ENCODE measurements around the gene ETV5.
A peak's percentile ranks its signal among the peaks of the same experiment; 100 is the strongest.
"Not testable (repeated sequence)": the region's sequence is repeated elsewhere in the genome, so short reads cannot be mapped to it uniquely, and the experiment has no call there.

The ETV5 gene

DNA sequence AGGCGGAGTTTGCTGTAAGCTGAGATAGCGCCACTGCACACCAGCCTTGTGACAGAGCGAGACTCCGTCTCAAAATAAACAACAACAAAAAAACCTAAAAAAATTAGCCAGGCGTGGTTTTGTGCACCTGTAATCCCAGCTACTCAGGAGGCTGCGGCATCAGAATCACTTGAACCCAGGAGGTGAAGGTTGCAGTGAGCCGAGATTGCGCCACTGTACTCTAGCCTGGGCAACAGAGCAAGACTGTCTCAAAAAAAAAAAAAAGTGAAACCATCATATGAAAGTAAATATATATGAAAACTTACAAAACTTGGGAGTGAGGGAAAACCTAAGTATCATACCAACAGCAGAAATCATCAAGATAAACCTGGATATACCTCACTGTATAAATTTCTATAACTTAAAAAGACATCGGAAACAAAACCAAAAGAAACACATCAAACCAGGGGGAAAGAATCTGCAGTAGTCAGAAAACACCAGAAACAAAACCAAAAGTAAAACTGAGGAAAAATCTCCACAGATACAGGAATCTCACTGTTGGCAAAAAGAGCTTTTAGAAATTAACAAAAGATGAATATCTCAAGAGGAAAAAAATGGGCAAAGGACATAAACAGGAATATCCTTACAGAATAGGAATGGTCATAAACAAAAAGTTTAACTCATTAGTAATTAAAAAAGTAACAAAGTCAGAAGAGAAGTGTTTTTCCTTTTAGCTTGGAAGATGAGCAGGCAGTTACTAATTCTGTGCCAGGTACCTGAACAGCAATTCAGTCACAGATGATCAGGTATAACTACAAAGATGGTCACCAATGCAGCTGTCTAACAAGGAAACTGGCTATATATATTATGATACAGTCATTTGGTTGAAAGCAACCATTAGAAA is 41.3 kb downstream of the ETV5 start:
- DNase-seq (ENCODE audit: low spot score) = no peak

DNA sequence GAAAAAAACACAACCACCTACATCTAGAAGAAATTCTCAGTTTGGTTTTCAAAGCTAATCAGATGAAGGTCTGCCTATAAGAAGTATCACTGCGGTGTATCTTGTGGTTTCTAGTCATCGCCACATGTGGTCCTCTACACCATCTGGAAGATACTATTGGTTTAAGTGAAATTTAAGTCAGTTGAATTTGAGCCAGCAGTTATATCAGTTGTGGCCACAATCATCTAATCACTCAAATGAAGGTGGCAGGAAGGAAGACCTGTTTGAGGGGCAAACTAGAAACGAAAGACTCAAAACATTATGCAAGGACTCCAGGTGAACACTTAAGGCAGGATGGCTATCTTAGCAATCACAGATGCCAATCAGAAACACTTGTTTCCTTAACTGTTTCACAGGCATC is 48.7 kb downstream of the ETV5 start:
- no peak for DNase-seq (ENCODE audit: low spot score)

DNA sequence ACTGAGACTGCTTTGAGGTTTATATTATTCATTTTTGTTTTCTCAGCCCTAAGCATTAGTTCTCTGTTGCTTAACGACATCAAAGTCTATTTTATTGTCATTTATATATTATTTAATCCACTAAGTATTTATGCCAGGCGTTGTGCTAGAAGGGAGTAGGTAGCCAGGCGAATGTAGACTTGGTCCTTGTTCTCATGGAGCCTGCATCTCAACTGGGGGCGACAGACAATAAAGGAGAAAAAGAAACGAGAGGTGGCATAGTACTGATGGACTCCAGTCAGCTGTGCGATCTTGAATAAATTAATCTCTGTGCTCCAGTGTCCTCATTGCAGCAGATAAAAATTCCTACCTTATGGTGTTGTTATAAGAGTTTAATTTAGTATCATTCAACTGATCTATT is 49.7 kb downstream of the ETV5 start:
- no peak for DNase-seq (ENCODE audit: low spot score)

DNA sequence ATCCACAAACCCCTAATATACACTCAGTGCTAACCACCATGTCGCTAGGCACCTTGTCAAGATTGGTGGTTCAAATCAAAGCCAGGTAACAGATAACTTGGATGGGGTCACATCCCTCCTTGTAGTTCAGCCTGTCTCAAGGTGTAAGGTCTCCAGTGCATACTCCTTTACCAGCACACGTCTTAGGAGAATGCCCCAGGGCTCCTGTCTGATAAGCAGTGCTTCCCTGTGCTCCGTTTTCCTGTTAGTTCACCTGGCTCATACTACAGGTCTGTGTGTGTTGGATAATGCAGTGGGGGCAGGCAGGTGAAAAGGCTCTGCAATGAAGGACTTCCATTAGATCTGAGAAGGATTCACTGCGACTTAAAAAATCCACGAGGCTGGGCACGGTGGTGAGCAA is 50.7 kb downstream of the ETV5 start:
- DNase-seq (ENCODE audit: low spot score) = no peak

DNA sequence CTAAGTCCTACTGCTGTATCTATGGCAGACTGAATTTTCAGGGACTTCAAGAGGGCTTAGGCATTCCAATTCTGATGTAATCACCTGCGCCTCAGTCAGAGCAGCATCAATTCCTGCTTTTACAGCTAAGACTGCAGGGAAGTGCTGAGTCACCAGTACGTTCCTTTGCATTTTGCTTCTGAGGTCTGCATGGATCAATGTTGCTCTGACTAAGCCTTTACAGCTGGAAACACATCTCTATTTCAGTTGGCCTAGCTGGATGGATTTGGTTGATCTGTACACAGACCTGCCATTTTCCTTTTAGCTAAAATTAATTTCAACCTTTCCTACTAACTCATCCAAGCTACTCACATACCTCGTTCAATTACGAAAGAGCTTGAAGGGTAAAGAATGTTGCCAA is 51.3 kb downstream of the ETV5 start:
- peak; percentile 32 for DNase-seq (ENCODE audit: low spot score)

DNA sequence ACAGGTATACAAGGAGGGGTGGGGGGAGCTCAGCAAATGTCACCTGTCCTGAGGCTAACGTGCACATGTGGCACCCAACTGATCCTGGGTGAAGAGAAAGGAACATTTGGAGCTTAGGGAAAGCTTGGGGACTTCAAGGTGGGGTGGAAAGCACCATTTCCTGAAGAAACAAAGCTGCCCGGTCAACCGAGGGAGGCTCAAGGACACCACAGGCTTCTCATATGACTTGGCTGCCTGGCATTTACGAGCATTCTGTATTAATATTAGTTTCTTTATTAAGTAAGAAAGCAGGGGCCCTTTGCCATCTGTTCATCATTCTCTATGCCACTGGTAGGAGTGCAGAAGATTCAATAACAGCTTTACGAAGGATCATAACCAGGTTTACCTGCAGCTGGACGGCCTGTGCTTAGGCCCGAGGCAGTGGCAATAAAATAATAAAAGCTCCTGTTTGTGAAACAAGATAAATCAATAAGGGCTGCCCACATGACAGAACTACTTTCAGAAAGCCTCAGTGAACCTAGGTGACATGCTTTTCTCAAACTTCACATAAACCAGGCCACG is 54.0 kb downstream of the ETV5 start:
- DNase-seq (ENCODE audit: low spot score) = no peak

DNA sequence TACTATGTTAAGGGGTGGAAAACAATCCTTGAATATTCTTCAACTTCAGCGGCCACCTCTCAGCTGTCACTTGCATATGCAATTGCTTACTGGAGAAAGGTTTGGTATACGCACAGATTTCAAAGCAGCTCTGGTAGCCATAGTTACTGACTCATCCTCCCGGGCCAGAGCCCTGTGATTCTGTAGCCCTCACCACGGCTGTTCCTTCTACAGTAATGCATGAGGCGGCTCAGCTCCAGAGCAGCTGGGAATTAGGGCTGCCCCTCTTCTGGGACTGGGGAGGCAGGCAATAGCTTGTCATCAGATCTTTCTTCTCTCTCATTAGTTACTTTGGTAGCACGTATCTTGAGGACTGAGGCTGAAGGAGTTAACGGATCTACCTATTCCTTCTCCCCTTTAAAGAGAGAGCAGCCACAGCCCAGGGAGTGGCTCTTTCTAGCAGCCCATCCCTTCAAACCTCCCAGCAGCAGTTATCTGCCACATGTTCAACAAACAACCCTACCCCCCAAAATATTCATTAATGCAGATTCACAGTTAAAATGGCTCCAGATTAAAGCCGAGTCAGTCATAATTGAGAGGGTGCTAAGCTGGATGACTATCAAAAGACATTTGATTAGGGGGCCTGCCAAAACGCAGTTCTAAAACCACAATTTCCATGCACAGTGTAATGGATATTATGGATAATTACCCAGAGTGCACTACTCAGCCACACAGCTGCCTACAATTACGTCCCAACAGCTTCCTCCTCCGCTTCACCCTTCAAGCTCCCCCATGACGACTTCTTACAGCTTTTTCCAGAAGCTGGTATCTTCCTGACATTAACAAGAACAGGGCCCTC is 54.7 kb downstream of the ETV5 start:
- DNase-seq (ENCODE audit: low spot score) = peak; percentile 21

DNA sequence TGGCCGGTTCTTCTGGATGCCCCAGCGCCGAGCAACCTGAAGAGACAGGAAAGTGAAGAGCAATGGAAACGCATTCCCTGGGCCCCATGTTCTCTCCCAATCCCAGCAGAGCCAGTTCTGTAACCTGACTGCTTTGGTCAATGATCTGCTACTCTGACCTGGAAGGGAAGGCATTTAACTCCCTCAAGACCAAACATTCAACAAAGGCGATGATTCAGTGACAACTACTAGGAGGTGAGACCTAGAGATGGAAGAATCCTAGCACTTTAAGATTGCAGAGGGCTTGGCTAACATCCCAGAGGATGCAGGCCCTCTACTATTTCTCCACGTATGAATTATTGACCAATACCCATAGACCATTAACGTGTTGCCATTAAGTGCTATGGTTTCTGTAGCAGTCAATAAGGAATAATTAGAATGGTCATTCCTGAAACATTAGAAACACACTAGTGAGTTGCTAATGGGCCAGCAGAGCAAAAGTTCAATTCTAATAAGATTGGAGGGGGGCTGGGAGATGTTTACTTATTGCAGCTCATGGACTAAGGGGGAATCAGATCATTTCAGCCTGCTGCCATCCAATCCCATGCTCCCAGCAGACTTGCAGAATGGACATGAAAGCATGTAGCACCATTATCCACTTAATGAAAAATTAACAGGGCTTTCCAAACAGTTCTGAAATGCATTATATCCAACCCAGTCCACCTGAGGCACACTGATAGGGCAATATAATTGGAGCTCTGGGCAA is 56.6 kb downstream of the ETV5 start:
- no peak for DNase-seq (ENCODE audit: low spot score)

DNA sequence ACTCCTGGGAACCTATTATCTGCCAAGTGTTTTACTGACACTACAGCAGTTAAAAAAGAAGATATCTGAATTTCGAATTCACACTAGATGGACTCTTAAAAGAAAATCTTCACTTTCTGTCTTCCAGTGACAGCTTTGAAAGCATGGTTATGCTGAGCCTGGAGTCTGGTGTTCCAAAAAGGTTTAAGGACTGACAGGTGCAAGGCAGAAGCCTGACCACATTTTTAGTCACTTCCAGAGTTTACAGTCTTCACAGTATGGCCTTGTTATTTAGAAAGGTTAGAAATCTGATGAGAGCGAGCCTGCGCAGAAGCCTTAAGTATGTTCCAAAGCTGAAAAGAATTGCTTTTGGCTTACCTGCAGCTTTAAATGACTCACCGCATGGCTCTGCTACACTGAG is 59.9 kb downstream of the ETV5 start:
- no peak for DNase-seq (ENCODE audit: low spot score)

DNA sequence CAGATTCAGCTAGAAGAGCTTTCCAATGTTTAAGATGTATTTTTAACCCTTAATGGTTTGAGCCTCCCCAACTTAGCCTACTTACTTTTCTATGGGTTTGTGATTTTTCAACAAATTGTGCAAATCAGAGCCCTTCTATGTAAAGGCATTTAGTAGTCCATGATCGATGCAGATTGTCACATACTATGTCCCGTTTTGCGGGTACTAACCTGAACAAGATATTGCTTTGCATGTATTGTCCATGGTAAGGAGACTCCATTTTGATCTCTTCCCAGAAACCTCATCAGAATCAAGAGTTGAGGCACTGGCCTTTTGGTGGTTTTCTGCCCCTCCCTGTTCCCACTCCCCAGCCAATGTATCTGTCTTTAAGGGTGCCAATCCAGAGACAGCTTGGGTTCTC is 60.8 kb downstream of the ETV5 start:
- no peak for DNase-seq (ENCODE audit: low spot score)

DNA sequence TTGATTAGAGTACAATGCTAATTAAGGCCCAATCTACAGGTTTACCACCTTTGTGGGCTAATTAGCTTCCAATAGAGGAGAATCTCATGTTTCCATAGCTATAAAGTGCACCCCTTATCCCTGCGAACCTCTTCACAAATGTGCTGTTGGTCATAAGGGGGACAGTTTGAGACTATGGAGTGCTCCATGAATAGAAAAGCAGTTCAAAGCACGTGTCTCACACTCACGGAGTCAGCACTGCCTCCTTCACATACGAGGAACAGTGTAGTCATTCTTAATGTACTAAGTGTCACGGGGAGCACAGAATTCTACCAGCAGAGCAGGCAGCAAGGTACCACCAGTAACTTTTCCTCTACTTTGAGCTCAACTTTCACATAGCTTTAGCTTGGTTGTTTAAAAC is 62.1 kb downstream of the ETV5 start:
- no peak for DNase-seq (ENCODE audit: low spot score)

DNA sequence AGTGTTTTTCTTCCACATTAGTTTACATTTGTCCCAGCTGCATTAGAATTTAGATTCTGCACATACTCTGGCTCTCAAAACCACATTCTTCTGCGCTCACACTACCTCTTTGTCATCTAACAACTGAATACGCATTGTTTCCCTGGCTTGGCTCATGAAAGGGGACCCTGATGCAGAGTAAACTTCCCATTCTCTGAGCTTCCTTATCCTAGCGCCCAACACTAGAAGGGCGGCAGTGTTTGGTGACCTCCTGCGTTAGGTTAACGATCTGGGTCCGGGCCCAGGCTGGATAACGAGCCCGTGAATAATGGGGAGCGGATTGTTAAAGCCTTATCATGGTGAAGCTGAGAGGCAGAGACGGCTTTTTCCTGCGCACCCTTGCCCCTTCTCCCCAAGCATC is 63.9 kb downstream of the ETV5 start:
- no peak for DNase-seq (ENCODE audit: low spot score)

DNA sequence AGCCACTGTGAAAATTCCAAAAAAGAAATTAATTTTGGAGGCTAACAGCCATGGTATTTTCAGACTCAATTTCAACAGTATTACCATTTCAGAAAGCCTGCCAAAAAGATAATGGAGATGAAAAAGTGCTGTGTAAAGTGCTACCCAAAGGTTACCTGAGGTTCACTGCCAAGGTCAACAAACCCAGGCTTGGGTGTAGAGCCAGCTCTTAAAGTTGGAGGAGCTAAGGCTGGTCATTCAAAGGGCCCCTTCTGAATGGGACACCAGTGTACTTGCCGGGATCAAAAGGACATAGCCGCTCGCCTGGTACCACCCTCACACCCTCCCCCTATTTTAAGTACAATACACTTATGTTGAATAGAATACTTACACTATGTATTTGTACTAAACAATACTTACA is 64.5 kb downstream of the ETV5 start:
- no peak for DNase-seq (ENCODE audit: low spot score)

DNA sequence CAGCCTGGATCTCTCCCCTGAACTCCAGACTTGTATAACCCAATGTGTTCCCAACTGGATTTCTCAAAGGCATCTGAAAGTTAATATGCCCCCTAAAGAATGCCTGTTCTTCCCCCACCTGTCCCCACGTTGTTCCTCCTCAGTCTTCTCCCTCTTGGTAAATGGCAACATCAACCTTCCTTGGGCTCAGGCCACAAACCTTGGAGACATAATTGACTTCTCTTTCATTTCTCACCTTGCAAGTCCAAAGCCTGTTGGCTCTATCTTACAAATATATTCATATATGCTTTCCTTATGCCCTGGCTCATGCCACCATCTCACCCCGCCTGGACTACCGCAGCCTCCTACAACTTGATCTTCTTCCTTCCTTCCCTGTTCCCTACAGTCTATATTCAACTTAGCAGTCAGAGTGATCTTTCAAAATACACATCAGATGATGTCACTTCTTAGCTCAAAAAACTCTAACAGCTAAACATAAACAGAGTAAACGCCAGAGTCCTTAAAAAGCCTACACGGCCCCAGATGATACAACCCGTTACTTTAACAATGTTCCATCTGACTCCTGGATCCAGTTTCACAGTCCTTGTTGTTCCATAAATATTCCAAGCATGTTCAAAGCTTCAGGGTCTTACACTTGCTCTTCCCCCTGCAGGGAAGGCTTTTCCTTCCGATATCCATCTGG is 66.2 kb downstream of the ETV5 start:
- DNase-seq (ENCODE audit: low spot score) = no peak

DNA sequence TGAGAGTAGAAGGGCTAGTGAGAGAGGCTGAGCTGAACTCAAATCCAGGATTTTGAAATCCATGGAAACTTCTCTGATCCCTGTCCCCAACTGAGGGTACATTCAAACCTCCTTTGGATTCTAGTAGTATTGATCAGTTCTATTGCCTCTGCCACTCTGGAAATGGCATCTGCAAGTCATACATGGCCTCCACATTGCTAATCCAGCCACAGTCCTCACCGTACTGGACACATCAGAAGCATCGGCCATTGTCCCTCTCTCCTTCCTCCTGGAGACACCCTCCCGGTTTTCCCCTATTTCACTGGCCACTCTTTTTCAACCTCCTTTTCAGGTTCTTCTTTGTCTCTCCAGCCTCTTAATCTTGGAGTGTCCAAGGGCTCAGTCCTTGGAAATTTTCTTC is 66.9 kb downstream of the ETV5 start:
- DNase-seq (ENCODE audit: low spot score) = no peak

DNA sequence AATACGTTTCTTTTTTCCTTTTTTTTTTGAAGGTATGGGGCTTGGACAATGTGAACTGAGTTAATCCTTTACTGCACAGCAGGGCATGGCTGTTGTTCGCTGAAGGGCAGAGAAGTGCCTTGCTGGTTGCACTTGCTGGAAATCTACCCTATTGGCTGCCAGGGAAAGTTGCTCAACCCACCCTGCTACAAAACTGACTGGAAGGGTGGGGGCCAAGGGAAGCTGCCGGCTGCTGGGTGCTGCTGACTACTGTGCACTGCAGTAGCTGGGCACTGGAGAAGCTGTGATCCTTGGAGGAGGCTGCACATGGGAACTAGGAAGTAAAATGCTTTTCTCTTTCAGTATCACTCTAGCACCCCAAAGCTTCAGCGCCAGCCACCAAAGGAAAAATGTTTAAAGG is 70.5 kb downstream of the ETV5 start:
- DNase-seq (ENCODE audit: low spot score) = no peak

DNA sequence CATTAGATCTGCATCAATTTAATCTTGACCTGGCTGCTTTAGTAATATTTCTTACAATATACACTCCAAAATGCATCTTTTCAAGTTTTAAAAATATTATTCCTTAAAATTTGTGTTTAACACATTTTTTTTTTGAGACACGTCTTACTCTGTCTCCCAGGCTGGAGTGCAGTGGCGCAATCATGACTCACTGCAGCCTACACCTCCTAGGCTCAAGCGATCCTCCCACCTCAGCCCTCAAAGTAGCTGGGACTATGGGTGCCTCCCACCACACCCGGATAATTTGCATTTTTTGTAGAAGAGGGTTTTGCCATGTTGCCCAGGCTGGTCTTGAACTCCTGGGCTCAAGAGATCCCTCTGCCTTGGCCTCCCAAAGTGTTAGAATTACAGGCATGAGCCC is 73.6 kb downstream of the ETV5 start:
- no peak for DNase-seq (ENCODE audit: low spot score)

DNA sequence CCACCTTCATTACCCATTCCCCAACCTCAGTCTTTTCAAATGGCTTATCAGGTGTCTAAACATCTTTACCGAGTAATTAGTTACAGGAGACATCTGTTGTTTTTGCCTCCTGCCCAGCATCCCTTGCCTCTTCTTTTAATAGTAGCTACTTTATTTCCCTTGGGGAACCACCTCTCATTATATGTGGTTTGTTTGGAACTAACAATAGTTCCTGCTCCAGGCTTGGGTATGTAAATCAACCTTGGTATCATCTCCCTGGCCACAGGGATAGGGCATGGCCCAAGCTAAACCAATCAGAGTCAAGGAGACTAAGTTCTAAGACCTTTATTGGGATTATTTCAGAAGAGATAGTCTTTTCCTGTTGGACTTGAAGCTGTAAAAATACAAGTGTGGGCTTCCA is 76.6 kb downstream of the ETV5 start:
- no peak for DNase-seq (ENCODE audit: low spot score)

DNA sequence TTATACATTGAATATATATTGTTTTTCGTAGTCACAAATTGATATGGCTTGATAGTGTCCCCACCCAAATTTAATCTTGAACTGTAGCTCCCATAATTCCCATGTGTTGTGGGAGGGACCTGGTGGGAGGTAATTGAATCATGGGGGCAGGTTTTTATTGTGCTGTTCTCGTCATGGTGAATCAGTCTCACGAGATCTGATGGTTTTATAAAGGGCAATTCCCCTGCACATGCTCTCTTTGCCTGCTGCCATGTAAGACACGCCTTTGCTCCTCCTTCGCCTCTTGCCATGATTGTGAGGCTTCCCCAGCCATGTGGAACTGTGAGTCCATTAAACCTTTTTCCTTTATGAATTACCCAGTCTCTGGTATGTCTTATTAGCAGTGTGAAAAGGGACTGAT is 82.9 kb downstream of the ETV5 start:
- not testable (repeated sequence) for DNase-seq (ENCODE audit: low spot score)

DNA sequence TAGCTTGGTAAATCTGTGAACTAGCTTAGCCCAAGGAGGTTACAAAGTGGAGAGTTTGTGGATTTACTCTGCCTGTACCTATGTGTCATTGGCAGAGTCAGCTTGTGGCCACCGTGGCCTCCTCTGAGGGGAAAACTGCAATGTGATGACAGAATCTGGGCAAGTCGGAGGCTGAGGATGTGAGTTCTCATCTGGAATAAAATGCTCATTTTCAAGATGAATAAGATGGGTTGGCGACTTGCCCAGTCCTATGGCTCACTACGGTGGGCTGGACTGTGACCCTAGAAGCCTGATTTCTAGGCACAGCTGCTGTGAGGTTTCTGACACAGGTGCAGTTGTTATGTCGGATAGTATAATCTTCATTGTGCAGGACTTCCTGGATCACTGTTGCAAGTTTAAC is 83.7 kb downstream of the ETV5 start:
- DNase-seq (ENCODE audit: low spot score) = no peak

DNA sequence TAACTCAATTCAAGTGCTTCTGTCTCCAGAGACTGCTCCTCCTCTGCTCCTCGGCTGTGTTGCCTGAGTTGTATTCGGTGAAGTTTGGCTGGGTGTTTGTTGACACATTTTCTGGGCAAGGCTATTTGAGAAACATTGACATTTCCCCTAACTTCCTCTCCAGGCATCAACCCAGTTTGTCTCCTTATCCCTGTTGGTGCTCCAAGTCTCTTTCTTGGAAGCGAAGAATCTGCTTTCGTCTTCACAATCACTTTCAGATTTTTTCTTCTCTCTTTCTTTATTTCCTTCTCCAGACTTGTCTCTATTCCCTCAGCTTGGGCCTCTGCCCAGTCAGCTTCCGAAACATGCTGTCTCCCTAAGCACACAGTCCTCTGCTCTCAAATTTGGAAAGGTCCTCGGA is 84.7 kb downstream of the ETV5 start:
- DNase-seq (ENCODE audit: low spot score) = no peak

DNA sequence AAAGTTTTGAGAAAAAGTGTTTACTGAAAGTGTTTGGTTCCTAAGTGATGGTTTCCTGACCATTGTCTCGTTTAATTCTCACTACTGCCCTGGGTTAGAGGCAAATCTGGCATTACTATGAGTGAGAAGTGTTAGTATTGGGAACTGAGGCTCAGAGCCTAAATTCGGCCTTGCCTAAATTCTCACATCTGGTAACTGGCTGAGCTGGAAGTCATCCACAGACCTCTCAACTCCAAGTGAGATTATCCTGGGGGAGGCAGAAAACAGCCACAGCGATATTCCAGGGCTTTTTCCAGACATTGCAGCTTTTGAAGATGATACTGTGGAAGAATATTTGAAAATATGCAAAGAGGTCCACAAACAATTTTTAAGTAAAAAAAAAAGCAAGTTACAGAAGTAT is 86.0 kb downstream of the ETV5 start:
- DNase-seq (ENCODE audit: low spot score) = no peak
